K562 (cell line): ENCODE results near the gene LARP4B. TPM values are rescaled to one million over a fixed set of nuclear protein-coding genes. Genes with fewer than 3 reads are reported as not detected.

Source experiments
- ATAC-seq: fragments of 200-7000 bp; cut with Tn5 transposase; 3 replicates; pipeline ENCODE4 v1.9.1; 2020; ENCODE audit warnings: moderate library complexity
- BruUV-seq: library from RNA; stranded (reverse); fragments of 400-500 nt; replicated peaks from 2 replicates; lab custom pipeline; 2021; lab: Mats Ljungman, UMichigan
- CTCF ChIA-PET: fragments of 300-600 bp; formaldehyde crosslinking; extraction: SDS; loops from one replicate; lab custom pipeline; 2021; ENCODE audit warnings: low intra/inter-chr PET ratio; lab: Yijun Ruan, JAX
- POLR2A ChIA-PET: fragments of 300-600, 350-650 bp; sonication (Branson Sonifier 250); formaldehyde crosslinking; extraction: SDS; loops from one replicate; lab custom pipeline; 2021; ENCODE audit warnings: antibody characterized with exemption, inconsistent platforms; lab: Yijun Ruan, JAX
- DNase-seq, 4 experiments: peaks; one replicate each; pipeline versions ENCODE4 v3.0.0 to v3.0.0-alpha.2; 2011 to 2018; ENCODE audit warnings: low spot score in 3 of 4, mixed read lengths in 3 of 4; ENCODE audit errors: extremely low read depth in 1 of 4
- FAIRE-seq: peaks from 2 replicates; lab custom pipeline; 2011; peaks lifted over from hg19 to GRCh38; lab: Jason Lieb, UNC
- H2AFZ ChIP-seq: 2 replicates; pipeline ENCODE4 v1.6.0; 2011; ENCODE audit warnings: low read depth, low read length, control low read depth, inconsistent platforms
- H3K27ac ChIP-seq: fragments of 200-600 bp; 3 replicates; pipeline ENCODE4 v1.8.0; 2011; ENCODE audit warnings: low read depth, mild to moderate bottlenecking, control low read depth, inconsistent platforms, low read length, moderate library complexity, mixed read lengths; ENCODE audit errors: extremely low read depth
- H3K27me3 ChIP-seq, 2 experiments: fragments of 300-600 bp in 1 of 2; 2 replicates in 1 of 2; 3 replicates in 1 of 2; pipeline versions ENCODE4 v1.6.0 to v1.8.0; 2011; ENCODE audit warnings: inconsistent platforms in 2 of 2, low read length in 2 of 2, mild to moderate bottlenecking in 1 of 2, mixed read lengths in 1 of 2, moderate library complexity in 1 of 2; ENCODE audit not compliant: control insufficient read depth in 2 of 2, insufficient read depth in 2 of 2
- H3K36me3 ChIP-seq: fragments of 300-600 bp; 3 replicates; pipeline ENCODE4 v1.8.0; 2011; ENCODE audit warnings: mild to moderate bottlenecking, low read length, inconsistent platforms; ENCODE audit not compliant: control insufficient read depth, insufficient read depth
- H3K4me1 ChIP-seq, 2 experiments: fragments of 200-600 bp in 1 of 2; replicated peaks in 1 of 2; 2 replicates in 1 of 2; 3 replicates in 1 of 2; pipeline versions ENCODE4 v1.5.1 to v1.8.0; 2011; ENCODE audit warnings: inconsistent platforms in 2 of 2, low read length in 2 of 2, mild to moderate bottlenecking in 1 of 2, mixed read lengths in 1 of 2, moderate library complexity in 1 of 2; ENCODE audit not compliant: control insufficient read depth in 2 of 2, insufficient read depth in 2 of 2
- H3K4me2 ChIP-seq: 2 replicates; pipeline ENCODE4 v1.6.1; 2011; ENCODE audit warnings: low read length, control low read depth, inconsistent platforms, mixed read lengths; ENCODE audit not compliant: insufficient read depth
- H3K4me3 ChIP-seq: fragments of 200-600 bp; sonication (generic), shearing (Covaris generic); 2 replicates; pipeline ENCODE4 v1.5.1; 2016; ENCODE audit warnings: control low read depth, inconsistent platforms
- H3K79me2 ChIP-seq: fragments of 200-600 bp; 3 replicates; pipeline ENCODE4 v1.8.0; 2011; ENCODE audit warnings: low read length, inconsistent platforms; ENCODE audit not compliant: control insufficient read depth, insufficient read depth
- H3K9ac ChIP-seq, 2 experiments: 2 replicates each; pipeline versions ENCODE4 v1.6.0 to v1.6.1; 2011; ENCODE audit warnings: low read depth in 2 of 2, low read length in 2 of 2, control low read depth in 1 of 2, inconsistent platforms in 1 of 2, mild to moderate bottlenecking in 1 of 2, mixed read lengths in 1 of 2; ENCODE audit not compliant: insufficient read depth in 1 of 2
- H3K9me1 ChIP-seq: one replicate; pipeline ENCODE4 v1.6.0; 2011; ENCODE audit warnings: inconsistent platforms, mild to moderate bottlenecking, low read length, moderate library complexity; ENCODE audit not compliant: control insufficient read depth, insufficient read depth
- H3K9me3 ChIP-seq: replicated peaks from 2 replicates; pipeline ENCODE4 v1.5.1; 2011; ENCODE audit warnings: low read depth, low read length, inconsistent platforms; ENCODE audit not compliant: control insufficient read depth, insufficient read depth
- H4K20me1 ChIP-seq: replicated peaks from 2 replicates; pipeline ENCODE4 v1.6.1; 2011; ENCODE audit warnings: low read length, inconsistent platforms, mixed read lengths; ENCODE audit not compliant: control insufficient read depth, insufficient read depth
- ARID4B ChIP-seq: sonication (generic); formaldehyde crosslinking; IDR thresholded peaks from 2 replicates; pipeline ENCODE4 v1.8.0; 2022; ENCODE audit warnings: mild to moderate bottlenecking, missing genetic modification reagents
- CTBP1 ChIP-seq: fragments of 450-650 bp; IDR thresholded peaks from 2 replicates; pipeline ENCODE4 v1.6.1; 2016; ENCODE audit warnings: borderline replicate concordance
- ETS1 ChIP-seq: conservative IDR thresholded peaks from 2 replicates; pipeline ENCODE4 v1.6.1; 2011; ENCODE audit warnings: low read depth, mild to moderate bottlenecking, low read length; ENCODE audit not compliant: control insufficient read depth
- FOXJ3 ChIP-seq: sonication (generic); formaldehyde crosslinking; IDR thresholded peaks from 2 replicates; pipeline ENCODE4 v1.4.0; 2020; ENCODE audit warnings: mild to moderate bottlenecking, missing genetic modification reagents
- HDAC6 ChIP-seq: IDR thresholded peaks from 2 replicates; pipeline ENCODE4 v1.6.1; 2012; ENCODE audit warnings: low read depth, mild to moderate bottlenecking, control low read depth, inconsistent platforms, low read length, moderate library complexity
- MEIS2 ChIP-seq: fragments of 450-650 bp; IDR thresholded peaks from 2 replicates; pipeline ENCODE4 v1.6.1; 2014; ENCODE audit warnings: mild to moderate bottlenecking; ENCODE audit not compliant: partially characterized antibody
- PRDM10 ChIP-seq: fragments of 450-650 bp; IDR thresholded peaks from 2 replicates; pipeline ENCODE4 v1.6.1; 2018; ENCODE audit not compliant: partially characterized antibody
- SPI1 ChIP-seq: IDR thresholded peaks from 2 replicates; pipeline ENCODE4 v1.6.1; 2011; ENCODE audit warnings: low read depth, low read length, control low read depth, borderline replicate concordance
- ZNF134 ChIP-seq: fragments of 250-450 bp; sonication (Bioruptor Pico); conservative IDR thresholded peaks from 2 replicates; pipeline ENCODE4 v1.4.0; 2020
- ZNF280A ChIP-seq: fragments of 450-650 bp; IDR thresholded peaks from 2 replicates; pipeline ENCODE4 v1.6.1; 2018; ENCODE audit warnings: mild to moderate bottlenecking, low read depth; ENCODE audit not compliant: partially characterized antibody
- ZNF436 ChIP-seq: fragments of 250-450, 450-650 bp; sonication (Bioruptor Pico); formaldehyde crosslinking; IDR thresholded peaks from 2 replicates; pipeline ENCODE4 v1.7.0; 2020; ENCODE audit warnings: mild to moderate bottlenecking
- ZNF75A ChIP-seq: fragments of 450-650 bp; formaldehyde crosslinking; IDR thresholded peaks from 2 replicates; pipeline ENCODE4 v1.4.0; 2020; ENCODE audit warnings: mild to moderate bottlenecking
- WGBS: fragments of 100-300 bp; shearing (Covaris generic); methylation state at CpG from one replicate; pipeline ENCODE4 v1.1.6; 2016; ENCODE audit warnings: low coverage, mixed read lengths; ENCODE audit not compliant: insufficient coverage; ENCODE audit errors: missing lambda C conversion rate; 5-methylcytosine and 5-hydroxymethylcytosine counted together
- in situ Hi-C: fragments of 300-500 bp; cut with MboI; formaldehyde crosslinking; loops from 4 replicates; pipeline ENCODE4 v1.15.0; 2018; ENCODE audit warnings: inconsistent platforms, mixed read lengths
- intact Hi-C: fragments of 100-400 bp; cut with micrococcal nuclease; formaldehyde crosslinking; loops from 2 replicates; pipeline ENCODE4 v1.14.2; 2022
- polyA plus RNA-seq, 8 experiments: library from polyadenylated mRNA; depleted of rRNA in 4 of 8; stranded (reverse) in 5 of 8; unstranded in 3 of 8; fragments of >200 nt; fragmentation: Nextera tagmentation in 2 of 8; fragmentation: Illumina TruSeq in 1 of 8; extraction: Ambion mirVana in 2 of 8; extraction: Trizol in 1 of 8; gene quantifications; 2 replicates each; pipeline versions ENCODE4 v1.2.1 to v1.2.3, GENCODE V29; 2011 to 2014; ENCODE audit warnings: inconsistent platforms in 1 of 8, missing spikeins in 1 of 8
- total RNA-seq, 7 experiments: library from RNA; depleted of rRNA in 6 of 7; stranded (reverse); fragments of >200 nt in 6 of 7; fragmentation: Illumina TruSeq in 2 of 7; extraction: Trizol in 2 of 7; gene quantifications; 2 replicates each; pipeline versions ENCODE4 v1.2.1 to v1.2.3, GENCODE V29; 2011 to 2021; ENCODE audit warnings: low replicate concordance in 1 of 7

LARP4B gene
- total and polyA plus RNA-seq, 9 of the 15 experiments (the other 6 are each of a cell fraction or from before 2014, with no cell fraction given): 11.8 to 130 (median 42.6) TPM

- H3K9ac ChIP-seq: no peak overlapping the region
- no peak overlapping the region for H3K4me3 ChIP-seq
- no peak overlapping the region for H2AFZ ChIP-seq
- whole genome bisulfite sequencing: 5% methylated on average over 13 of the region's 13 CpGs
- ATAC-seq: no peak
- peaks cover 53 to 77% of the 10 kb centered on the region in 2 experiments for H3K27me3 ChIP-seq
- CTCF ChIA-PET: no interaction called here
- H3K4me1 ChIP-seq: peaks cover 0 to 16% of the 10 kb centered on the region in 2 experiments; a peak in 2 of 5 replicates
- H3K27ac ChIP-seq: no peak overlapping the region
- POLR2A ChIA-PET: interaction anchor here (0.8 to 1.1 kb wide), 2 partner anchors 29 to 252 kb away, joined by 4 read pairs; no protein-coding TSS in a partner anchor
- no peaks in the 10 kb centered on the region for H3K9me3 ChIP-seq
- H3K36me3 ChIP-seq: no peaks in the 10 kb centered on the region
- H3K4me2 ChIP-seq: no peak overlapping the region
- no peak for DNase-seq
- H3K9me1 ChIP-seq: no peaks in the 10 kb centered on the region
- no peak for FAIRE-seq
- H4K20me1 ChIP-seq: no peaks in the 10 kb centered on the region
- intact Hi-C loops: no loop called here
- in situ Hi-C loops: loop anchor here (10.0 kb wide), 1 partner anchor 249 kb away; no protein-coding TSS in a partner anchor
- BruUV-seq: no TSS peak
- no peaks in the 10 kb centered on the region for H3K79me2 ChIP-seq
- TF ChIP-seq PRDM10 (no peak), FOXJ3 (CRISPR knock-in tag) (no peak), ZNF436 (CRISPR knock-in tag) (no peak), ZNF280A (no peak), ARID4B (CRISPR knock-in tag) (no peak), HDAC6 (no peak), MEIS2 (no peak), ZNF134 (CRISPR knock-in tag) (no peak), ETS1 (no peak), SPI1 (no peak), ZNF75A (CRISPR knock-in tag) (no peak), CTBP1 (no peak)
Measured at GRCh38 chr10:774223-774622, 157.3 kb downstream of the LARP4B start.
